ENCODE data around the gene TTC3.

TTC3 gene
- long read RNA-seq, transcript TTC3-207 (33 exons, 3,771 nt), result minor isoform, 14 of 414 reads
- long read RNA-seq, transcript TTC3-210 (26 exons, 2,451 nt), result major isoform, 25 of 414 reads
- long read RNA-seq, partial matches to known transcripts, result 202 of 414 reads
- long read RNA-seq, other reads (novel, unspliced or antisense), result 171 of 414 reads

GRCh38 chr21:37072988-37073416, at the start of gene TTC3, which contains the start of gene PIGP:
Gene TTC3, plus strand, starts transcription at chr21:37073254. Its CDS starts 14,004 bp downstream, at chr21:37087258.
Gene PIGP, minus strand, starts transcription at chr21:37073071. Its CDS starts 556 bp downstream, at chr21:37072515.
- peak within 1 kb of the TSS; percentile 72 for H3K4me3 ChIP-seq (replicated peaks; ENCODE audit: insufficient read depth, low read length)
- H3K27me3 ChIP-seq (ENCODE audit: insufficient read depth, poor library complexity, severe bottlenecking), result no peaks in the 10 kb centered on the region
- peak; percentile 82 for TF ChIP-seq POLR2AphosphoS5 (IDR thresholded peaks at IDR 0.05; ENCODE audit: low read depth)
- no peak for TF ChIP-seq GABPA (IDR thresholded peaks at IDR 0.05; ENCODE audit: low read depth)
- TF ChIP-seq CTCF (IDR thresholded peaks at IDR 0.05; ENCODE audit: insufficient read depth, low read length), result no peak
- peak; percentile 16; the same call in 1 of the 2 replicates for TF ChIP-seq SPI1 (IDR thresholded peaks at IDR 0.05; ENCODE audit: borderline replicate concordance, low read depth)
- TF ChIP-seq REST (IDR thresholded peaks at IDR 0.05; ENCODE audit: insufficient replicate concordance, low read depth), result peak; percentile 19
- peak; percentile 84 to 92 for DNase-seq (ENCODE audit: low read depth in 1 of 2, low spot score in 1 of 2)
- H3K27ac ChIP-seq (replicated peaks), result peak within 1 kb of the TSS; percentile 98

- no peak for TF ChIP-seq CTCF (IDR thresholded peaks at IDR 0.05; ENCODE audit: insufficient read depth, low read length)
- TF ChIP-seq POLR2AphosphoS5 (IDR thresholded peaks at IDR 0.05; ENCODE audit: low read depth), result no peak
- no peak for TF ChIP-seq GABPA (IDR thresholded peaks at IDR 0.05; ENCODE audit: low read depth)
- no peak for TF ChIP-seq SPI1 (IDR thresholded peaks at IDR 0.05; ENCODE audit: borderline replicate concordance, low read depth)
- no peak for TF ChIP-seq REST (IDR thresholded peaks at IDR 0.05; ENCODE audit: insufficient replicate concordance, low read depth)
- no peaks in the 10 kb centered on the region for H3K27me3 ChIP-seq (ENCODE audit: insufficient read depth, poor library complexity, severe bottlenecking)
- H3K4me3 ChIP-seq (replicated peaks; ENCODE audit: insufficient read depth, low read length), result no peak overlapping the region
- DNase-seq (ENCODE audit: low read depth in 1 of 2, low spot score in 1 of 2), result no peak
- no peak overlapping the region for H3K27ac ChIP-seq (replicated peaks)
Observed at GRCh38 chr21:37026499-37026898, 46.6 kb upstream of the TTC3 start.

GRCh38 chr21:37028570-37028969, 44.5 kb upstream of the TTC3 start:
- TF ChIP-seq REST (IDR thresholded peaks at IDR 0.05; ENCODE audit: insufficient replicate concordance, low read depth), result no peak
- no peak for TF ChIP-seq GABPA (IDR thresholded peaks at IDR 0.05; ENCODE audit: low read depth)
- TF ChIP-seq CTCF (IDR thresholded peaks at IDR 0.05; ENCODE audit: insufficient read depth, low read length), result no peak
- no peak for TF ChIP-seq POLR2AphosphoS5 (IDR thresholded peaks at IDR 0.05; ENCODE audit: low read depth)
- TF ChIP-seq SPI1 (IDR thresholded peaks at IDR 0.05; ENCODE audit: borderline replicate concordance, low read depth), result no peak
- H3K27ac ChIP-seq (replicated peaks), result no peak overlapping the region
- no peak for DNase-seq (ENCODE audit: low read depth in 1 of 2, low spot score in 1 of 2)
- H3K27me3 ChIP-seq (ENCODE audit: insufficient read depth, poor library complexity, severe bottlenecking), result no peaks in the 10 kb centered on the region
- H3K4me3 ChIP-seq (replicated peaks; ENCODE audit: insufficient read depth, low read length), result no peak overlapping the region

Data from HL-60 (cell line).